Measurements from ENCODE around the gene LHFPL2. TPM values are rescaled to one million over a fixed set of nuclear protein-coding genes. Genes with fewer than 3 reads are reported as not detected.

Gene LHFPL2
- polyA plus RNA-seq, 1 of the 3 experiments (the other 2 are of a cell fraction): 10.4 TPM

- H3F3A ChIP-seq (replicated peaks; ENCODE audit: insufficient read depth): peaks cover 11% of the 10 kb centered on the region
- H3K4me3 ChIP-seq (ENCODE audit: low read depth in 2 of 2, low read length in 1 of 2): no peak overlapping the region
- H3K79me2 ChIP-seq (ENCODE audit: insufficient read depth): peaks cover 50% of the 10 kb centered on the region
- POLR2A ChIA-PET: no interaction called here
- no peaks in the 10 kb centered on the region for H3K9me2 ChIP-seq
- no peak overlapping the region for H3K4me2 ChIP-seq
- TF ChIP-seq TAF1 (IDR thresholded peaks at IDR 0.05; ENCODE audit: borderline replicate concordance, low read depth, low read length): no peak
- no peak for TF ChIP-seq USF1 (IDR thresholded peaks at IDR 0.05; ENCODE audit: borderline replicate concordance, low read depth)
- TF ChIP-seq GABPA (IDR thresholded peaks at IDR 0.05; ENCODE audit: low read depth): no peak
- no peak for TF ChIP-seq USF2 (IDR thresholded peaks at IDR 0.05; ENCODE audit: borderline replicate concordance, low read depth, low read length)
- no peak for TF ChIP-seq GATA2 (CRISPR knock-in tag; IDR thresholded peaks at IDR 0.05)
- TF ChIP-seq YY1 (IDR thresholded peaks at IDR 0.05; ENCODE audit: low read depth): no peak
- TF ChIP-seq SIN3A (IDR thresholded peaks at IDR 0.05; ENCODE audit: borderline replicate concordance, low read depth, low read length): no peak
- no peak overlapping the region for H2AFZ ChIP-seq (ENCODE audit: low read depth)
- no peak overlapping the region for H3K9ac ChIP-seq
- peaks cover 34 to 39% of the 10 kb centered on the region in 2 experiments for H3K36me3 ChIP-seq (replicated peaks in 1 of 2; ENCODE audit: control insufficient read depth in 1 of 2, insufficient read depth in 2 of 2, low read length in 1 of 2)
- peaks cover 5 to 14% of the 10 kb centered on the region in 2 experiments; a peak in 1 of 4 replicates for H3K4me1 ChIP-seq (ENCODE audit: control insufficient read depth in 1 of 2, insufficient read depth in 2 of 2, low read depth in 1 of 2, low read length in 1 of 2)
- H3K9me3 ChIP-seq: no peaks in the 10 kb centered on the region
- no peak overlapping the region for H3K27ac ChIP-seq (ENCODE audit: low read depth in 2 of 2, low read length in 1 of 2)
- WGBS (ENCODE audit: low lambda C conversion rate): 93% methylated on average over 4 of the region's 4 CpGs
- CTCF ChIA-PET: interaction anchor here (0.8 to 2.0 kb wide), 5 partner anchors 9 to 50 kb away, joined by 3 to 10 read pairs (median 4); no protein-coding TSS in a partner anchor
- DNase-seq: no peak
- H4K20me1 ChIP-seq (ENCODE audit: insufficient read depth): no peaks in the 10 kb centered on the region
- no peaks in the 10 kb centered on the region for H3K27me3 ChIP-seq (ENCODE audit: insufficient read depth)
These were observed 160.7 kb downstream of the LHFPL2 start for GRCh38 chr5:78487846-78488245.

- no peak overlapping the region for H3K4me3 ChIP-seq (ENCODE audit: low read depth in 2 of 2, low read length in 1 of 2)
- peaks cover 15% of the 10 kb centered on the region for H3F3A ChIP-seq (replicated peaks; ENCODE audit: insufficient read depth)
- no peak overlapping the region for H3K4me2 ChIP-seq
- no peak overlapping the region for H3K27ac ChIP-seq (ENCODE audit: low read depth in 2 of 2, low read length in 1 of 2)
- H3K36me3 ChIP-seq (replicated peaks in 1 of 2; ENCODE audit: control insufficient read depth in 1 of 2, insufficient read depth in 2 of 2, low read length in 1 of 2): peaks cover 47 to 52% of the 10 kb centered on the region in 2 experiments
- no peaks in the 10 kb centered on the region for H3K9me3 ChIP-seq
- no peak for DNase-seq
- H3K79me2 ChIP-seq (ENCODE audit: insufficient read depth): peaks cover 38% of the 10 kb centered on the region
- TF ChIP-seq FOXM1 (IDR thresholded peaks at IDR 0.05; ENCODE audit: low read depth): no peak
- no peak for TF ChIP-seq FOXJ3 (CRISPR knock-in tag; IDR thresholded peaks at IDR 0.05)
- no peak for TF ChIP-seq GABPA (IDR thresholded peaks at IDR 0.05; ENCODE audit: low read depth)
- no peak for TF ChIP-seq RXRA (IDR thresholded peaks at IDR 0.05; ENCODE audit: borderline replicate concordance, low read depth)
- no peak for TF ChIP-seq FOSL2 (IDR thresholded peaks at IDR 0.05; ENCODE audit: borderline replicate concordance, low read depth)
- no peak for TF ChIP-seq SMC3 (IDR thresholded peaks at IDR 0.05; ENCODE audit: low read depth, low read length)
- no peak for TF ChIP-seq TCF12 (IDR thresholded peaks at IDR 0.05)
- TF ChIP-seq IRF3 (IDR thresholded peaks at IDR 0.05; ENCODE audit: low read depth, low read length): no peak
- no peak for TF ChIP-seq MEF2A (IDR thresholded peaks at IDR 0.05; ENCODE audit: borderline replicate concordance, low read depth)
- TF ChIP-seq RAD21 (IDR thresholded peaks at IDR 0.05; ENCODE audit: low read length): no peak
- TF ChIP-seq RCOR1 (IDR thresholded peaks at IDR 0.05; ENCODE audit: low read length): no peak
- TF ChIP-seq EP300 (IDR thresholded peaks at IDR 0.05; ENCODE audit: borderline replicate concordance in 1 of 2, low read depth in 1 of 2, low read length in 1 of 2): no peak
- TF ChIP-seq ZBTB33 (IDR thresholded peaks at IDR 0.05; ENCODE audit: borderline replicate concordance, low read depth): no peak
- TF ChIP-seq MXI1 (IDR thresholded peaks at IDR 0.05; ENCODE audit: low read depth, low read length): no peak
- TF ChIP-seq EZH2phosphoT487 (IDR thresholded peaks at IDR 0.05; ENCODE audit: borderline replicate concordance, low read depth): no peak
- TF ChIP-seq CHD2 (IDR thresholded peaks at IDR 0.05; ENCODE audit: low read length, partially characterized antibody): no peak
- POLR2A ChIA-PET: no interaction called here
- peaks cover 4 to 5% of the 10 kb centered on the region in 2 experiments; a peak in 1 of 4 replicates for H3K4me1 ChIP-seq (ENCODE audit: control insufficient read depth in 1 of 2, insufficient read depth in 2 of 2, low read depth in 1 of 2, low read length in 1 of 2)
- no peaks in the 10 kb centered on the region for H3K27me3 ChIP-seq (ENCODE audit: insufficient read depth)
- no peak overlapping the region for H2AFZ ChIP-seq (ENCODE audit: low read depth)
- H3K9me2 ChIP-seq: no peaks in the 10 kb centered on the region
- H4K20me1 ChIP-seq (ENCODE audit: insufficient read depth): no peaks in the 10 kb centered on the region
- CTCF ChIA-PET: interaction anchor here (2.0 to 2.2 kb wide), 2 partner anchors 18 to 47 kb away, joined by 9 to 10 read pairs; no protein-coding TSS in a partner anchor
- WGBS (ENCODE audit: low lambda C conversion rate): 96% methylated on average over 2 of the region's 2 CpGs
- H3K9ac ChIP-seq: no peak overlapping the region
These were observed 162.4 kb downstream of the LHFPL2 start for GRCh38 chr5:78486218-78486617.
